ENCODE results near the gene SPATA25.
"Not testable (repeated sequence)": the region's sequence is repeated elsewhere in the genome, so short reads cannot be mapped to it uniquely, and the experiment has no call there.

Gene SPATA25

DNA sequence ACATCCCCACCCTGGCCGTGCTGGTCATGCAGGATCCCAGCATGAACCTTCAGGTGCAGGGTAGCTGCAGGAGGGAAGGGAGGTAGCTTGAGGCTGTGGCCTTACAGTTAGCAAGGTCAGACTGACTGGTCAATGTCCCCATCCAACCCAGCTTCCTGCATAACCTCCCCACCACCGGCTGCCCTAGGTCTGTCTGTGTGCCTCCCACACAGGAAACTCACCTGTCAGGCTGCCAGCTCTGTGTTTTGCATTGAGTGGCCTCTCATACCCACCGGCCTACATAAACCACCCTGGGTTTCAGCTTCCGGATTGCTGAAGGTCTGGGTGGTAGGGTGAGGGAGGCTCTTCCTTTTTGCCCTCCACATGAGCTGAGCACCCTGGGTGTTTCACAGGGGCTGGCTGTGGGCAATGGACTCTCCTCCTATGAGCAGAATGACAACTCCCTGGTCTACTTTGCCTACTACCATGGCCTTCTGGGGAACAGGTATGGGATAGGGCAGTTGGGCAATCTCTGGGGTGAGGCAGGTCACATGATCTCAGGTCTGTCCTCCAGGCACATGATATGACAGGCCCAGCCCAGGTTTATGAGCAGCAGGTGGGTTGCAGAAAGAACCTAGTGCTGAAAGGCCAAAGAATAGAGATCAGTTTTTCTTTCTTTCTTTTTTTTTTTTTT, 5.5 kb upstream of the SPATA25 start:
- DNase-seq: peak in 1 of 2 donors; percentile 24

DNA sequence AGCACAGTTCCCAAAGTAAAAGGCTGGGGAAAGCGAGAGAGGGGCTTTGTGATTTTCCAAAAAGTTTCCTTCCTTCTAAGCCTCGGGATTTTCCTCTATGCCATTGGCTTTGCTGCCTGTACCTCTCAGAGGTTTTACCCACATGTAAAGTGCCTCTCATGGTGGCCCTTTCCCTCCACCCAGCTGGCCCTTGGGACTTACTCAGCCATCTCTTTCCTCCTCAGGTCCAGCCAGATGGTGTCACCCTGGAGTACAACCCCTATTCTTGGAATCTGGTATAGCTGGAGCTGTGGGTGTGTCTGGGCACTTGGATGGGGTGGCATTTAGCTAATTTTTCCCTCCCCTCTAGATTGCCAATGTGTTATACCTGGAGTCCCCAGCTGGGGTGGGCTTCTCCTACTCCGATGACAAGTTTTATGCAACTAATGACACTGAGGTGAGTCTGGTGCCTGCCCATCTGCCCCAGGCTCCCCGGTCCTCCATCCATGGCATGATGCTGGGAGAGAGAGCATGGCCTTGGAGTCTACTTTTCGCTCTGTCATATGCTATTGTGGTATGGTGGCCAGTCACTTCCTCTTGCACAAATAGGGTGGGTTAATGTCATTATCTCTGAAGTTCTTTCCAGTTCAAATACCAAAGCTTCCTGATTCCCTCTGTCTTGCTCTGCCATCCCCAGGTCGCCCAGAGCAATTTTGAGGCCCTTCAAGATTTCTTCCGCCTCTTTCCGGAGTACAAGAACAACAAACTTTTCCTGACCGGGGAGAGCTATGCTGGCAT, 4.8 kb upstream of the SPATA25 start:
- no peak for DNase-seq

DNA sequence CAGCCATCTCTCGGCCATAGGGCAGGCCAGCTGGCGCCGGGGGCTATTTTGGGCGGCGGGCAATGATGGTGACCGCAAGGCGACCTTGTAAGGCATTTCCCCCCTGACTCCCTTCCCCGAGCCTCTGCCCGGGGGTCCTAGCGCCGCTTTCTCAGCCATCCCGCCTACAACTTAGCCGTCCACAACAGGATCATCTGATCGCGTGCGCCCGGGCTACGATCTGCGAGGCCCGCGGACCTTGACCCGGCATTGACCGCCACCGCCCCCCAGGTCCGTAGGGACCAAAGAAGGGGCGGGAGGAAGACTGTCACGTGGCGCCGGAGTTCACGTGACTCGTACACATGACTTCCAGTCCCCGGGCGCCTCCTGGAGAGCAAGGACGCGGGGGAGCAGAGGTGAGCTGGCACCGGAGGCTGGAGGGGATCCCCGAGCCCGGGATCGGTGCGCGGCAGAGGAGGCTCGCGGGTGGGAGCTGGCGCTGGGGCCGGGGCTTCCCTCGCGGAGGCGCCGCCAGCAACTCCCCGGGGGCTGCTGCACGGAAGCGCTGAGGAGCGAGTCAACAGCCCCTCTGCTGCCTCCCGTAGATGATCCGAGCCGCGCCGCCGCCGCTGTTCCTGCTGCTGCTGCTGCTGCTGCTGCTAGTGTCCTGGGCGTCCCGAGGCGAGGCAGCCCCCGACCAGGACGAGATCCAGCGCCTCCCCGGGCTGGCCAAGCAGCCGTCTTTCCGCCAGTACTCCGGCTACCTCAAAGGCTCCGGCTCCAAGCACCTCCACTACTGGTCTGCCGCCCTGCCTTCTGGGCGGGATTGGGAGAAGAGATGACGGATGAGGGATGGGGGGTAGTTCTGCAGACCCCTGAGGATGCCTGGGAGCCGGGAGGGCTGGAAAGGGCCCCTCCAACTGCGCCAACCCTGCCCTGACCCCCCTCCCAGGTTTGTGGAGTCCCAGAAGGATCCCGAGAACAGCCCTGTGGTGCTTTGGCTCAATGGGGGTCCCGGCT, 3.9 kb upstream of the SPATA25 start, which contains the start of the genes CTSA and NEURL2:
CTSA (plus strand) TSS at position 351 of the 999 bp plus-strand sequence; CDS start at position 585, 234 bp downstream.
NEURL2 (minus strand) TSS at position 224 of the 999 bp plus-strand sequence; CDS start at position 7, 217 bp downstream.
- peak; percentile 81 to 87 for DNase-seq

DNA sequence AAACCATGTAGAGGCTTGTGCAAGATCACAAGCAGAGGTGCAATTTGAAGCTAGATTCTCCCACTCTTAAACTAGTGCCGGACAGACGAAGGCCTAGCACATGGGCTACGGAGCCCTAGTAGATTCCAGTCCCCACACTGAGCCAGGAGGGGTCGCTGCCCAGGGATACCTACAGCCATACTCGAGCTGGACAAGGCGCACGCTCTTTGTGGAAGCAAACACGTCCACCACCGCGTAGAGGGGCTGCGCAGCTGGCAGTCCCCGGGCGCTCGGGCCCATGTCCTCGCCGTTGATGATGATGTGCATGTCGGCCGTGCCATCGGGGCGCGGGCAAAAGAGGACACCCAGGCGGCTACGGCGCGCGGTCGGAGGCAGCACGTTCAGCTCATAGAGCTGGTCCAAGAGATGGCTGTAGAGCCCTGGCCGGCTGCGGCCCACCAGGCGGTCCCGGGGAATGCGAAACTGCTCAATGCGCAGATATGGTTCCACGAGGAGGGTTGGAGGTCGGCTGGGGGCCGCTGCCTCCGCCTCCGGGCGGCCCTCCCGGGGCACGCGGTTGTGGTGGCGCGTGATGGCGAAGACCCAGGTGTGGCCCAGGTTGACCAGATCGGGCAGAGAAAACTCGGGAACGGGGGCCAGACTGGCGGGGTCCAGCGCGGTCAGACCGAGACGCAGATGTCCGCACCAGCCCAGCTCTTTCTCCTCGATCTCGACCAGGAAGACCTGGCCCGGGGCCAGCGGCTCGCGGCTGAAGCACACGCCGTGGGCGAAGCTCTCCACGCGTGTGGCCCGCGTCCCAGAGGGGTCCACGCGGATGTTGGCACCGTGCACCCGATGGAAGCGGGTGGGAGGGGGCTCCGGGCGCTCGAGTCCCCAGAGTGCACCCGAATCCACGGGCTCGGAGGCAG, 2.9 kb upstream of the SPATA25 start:
- DNase-seq: peak; percentile 47 to 53

DNA sequence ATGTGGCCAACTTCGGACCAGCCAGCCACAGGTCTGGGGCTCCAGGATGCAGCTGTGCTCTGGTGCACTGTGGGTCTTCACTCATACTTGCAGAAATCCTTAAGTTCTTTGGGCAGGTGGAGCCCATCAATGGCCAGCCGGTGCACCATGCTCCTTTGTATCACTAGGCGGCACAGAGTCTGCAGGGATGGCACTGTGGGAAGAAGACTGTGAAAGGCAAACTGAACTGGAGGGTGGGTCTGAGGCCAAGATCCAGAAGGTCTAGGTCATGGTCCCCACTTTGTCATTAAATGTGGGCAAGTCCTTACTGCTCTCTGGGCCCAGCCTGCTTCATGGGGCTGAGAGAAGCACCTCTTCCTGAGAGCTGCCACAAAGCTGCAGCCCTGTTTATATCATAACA, 1.3 kb upstream of the SPATA25 start:
- no peak for DNase-seq

DNA sequence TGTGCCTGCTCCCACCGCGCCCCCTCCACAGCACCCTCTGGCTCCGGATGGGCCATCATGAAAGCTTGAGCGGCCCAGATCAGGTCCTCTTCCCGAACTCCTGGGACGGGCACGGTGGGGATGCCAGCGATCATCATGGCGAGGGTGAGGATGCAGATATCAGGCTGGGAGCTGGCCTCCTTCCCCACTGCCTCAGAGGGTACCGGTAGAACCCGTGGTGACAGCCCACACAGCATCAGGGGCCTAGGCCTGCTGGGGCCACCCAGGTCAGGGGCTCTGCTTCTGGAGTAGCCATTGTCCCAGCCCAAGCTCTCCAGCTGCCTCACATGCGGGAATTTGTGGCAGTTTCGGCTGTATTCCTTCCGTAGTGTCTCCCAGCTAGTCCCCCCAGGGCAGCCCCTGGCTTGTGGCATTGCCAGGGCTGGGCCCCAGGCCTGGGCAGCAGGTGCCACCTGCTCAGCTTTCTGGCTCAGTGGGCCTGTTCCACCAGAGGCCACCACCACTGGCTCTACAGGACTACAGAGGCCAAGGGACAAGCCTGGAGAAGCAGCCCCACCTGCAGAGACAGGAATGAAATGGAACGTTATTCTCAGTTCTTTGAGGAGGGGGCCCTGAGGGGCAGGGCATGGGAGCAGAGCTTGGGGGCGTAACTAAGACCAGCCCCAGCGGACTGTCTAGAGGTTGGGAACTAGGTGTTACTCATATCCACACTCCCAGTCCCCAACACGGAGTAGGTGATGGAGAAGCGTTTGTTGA, 654 bp downstream of the SPATA25 start:
- no peak for DNase-seq

DNA sequence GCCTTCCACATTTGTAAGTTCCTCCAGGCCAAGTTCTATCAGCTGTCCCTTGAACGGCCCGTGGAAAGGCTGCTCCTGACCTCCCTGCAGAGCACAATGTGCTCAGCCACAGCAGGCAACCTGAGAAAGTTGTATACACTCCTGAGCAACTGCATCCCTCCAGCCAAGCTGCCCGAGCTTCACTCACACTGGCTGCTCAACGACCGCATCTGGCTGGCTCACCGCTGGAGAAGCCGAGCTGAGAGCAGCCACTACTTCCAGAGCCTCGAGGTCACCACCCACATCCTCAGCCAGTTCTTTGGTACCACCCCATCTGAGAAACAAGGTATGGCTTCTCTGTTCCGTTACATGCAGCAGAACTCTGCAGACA, 4.3 kb downstream of the SPATA25 start:
- no peak for DNase-seq

DNA sequence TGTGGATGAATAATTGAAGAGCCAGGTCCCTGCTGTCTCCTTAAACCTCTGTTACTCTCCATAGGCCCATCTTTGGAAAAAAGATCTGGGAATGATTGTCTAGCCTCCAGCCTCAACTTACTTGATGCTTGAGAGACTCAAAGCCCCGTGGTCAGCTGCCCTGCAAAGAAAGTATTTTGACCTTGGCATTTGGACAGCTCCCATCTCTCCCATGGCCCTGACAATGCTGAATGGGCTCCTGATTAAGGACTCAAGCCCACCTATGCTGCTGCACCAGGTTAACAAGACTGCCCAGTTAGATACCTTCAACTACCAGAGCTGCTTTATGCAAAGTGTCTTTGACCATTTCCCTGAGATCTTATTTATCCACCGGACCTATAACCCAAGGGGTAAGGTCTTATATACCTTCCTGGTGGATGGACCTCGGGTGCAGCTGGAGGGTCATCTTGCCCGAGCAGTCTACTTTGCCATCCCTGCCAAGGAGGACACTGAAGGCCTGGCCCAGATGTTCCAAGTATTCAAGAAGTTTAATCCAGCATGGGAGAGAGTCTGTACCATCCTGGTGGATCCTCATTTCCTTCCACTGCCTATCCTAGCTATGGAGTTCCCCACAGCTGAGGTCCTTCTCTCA, 4.8 kb downstream of the SPATA25 start:
- DNase-seq: no peak

DNA sequence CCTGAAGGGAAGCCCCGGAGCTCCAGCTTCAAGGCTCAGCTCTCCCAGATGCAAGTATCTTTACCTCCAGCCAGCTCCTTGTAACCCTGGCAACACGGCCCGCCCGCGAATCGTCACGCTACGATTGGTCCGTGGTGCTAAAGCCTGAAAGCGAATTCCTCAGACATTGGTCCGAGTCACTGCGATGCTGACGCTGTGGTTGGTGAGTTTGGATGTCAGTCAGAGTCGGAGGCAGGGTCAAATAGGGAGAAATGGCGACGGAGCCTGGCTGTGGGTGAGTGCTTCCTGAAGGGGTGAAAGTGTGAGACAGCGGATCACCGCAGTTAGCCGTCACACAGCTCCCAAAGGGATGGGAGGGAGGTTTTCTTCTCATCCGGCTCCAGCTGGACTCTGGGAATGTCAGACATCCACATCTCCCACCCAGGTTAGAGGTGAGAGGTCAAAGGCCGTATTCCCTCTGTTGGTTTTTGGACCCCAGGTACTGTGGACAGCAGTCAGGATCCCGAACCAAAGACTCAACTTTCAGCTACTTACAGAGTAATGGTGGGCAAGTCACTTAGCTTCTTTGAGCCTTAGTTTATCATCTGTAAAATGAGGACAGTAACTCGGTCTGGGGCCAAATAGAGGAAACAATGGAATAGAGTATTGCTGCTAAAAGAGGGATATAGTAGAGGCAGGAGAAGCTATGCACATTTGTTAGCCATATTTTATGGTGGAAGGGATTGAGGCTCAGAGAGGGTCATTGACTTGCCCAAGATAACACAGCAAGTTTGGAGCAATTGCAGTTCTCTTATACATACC, 6.2 kb downstream of the SPATA25 start, which contains the start of gene ZSWIM1:
ZSWIM1 (plus strand) TSS at position 240 of the 801 bp plus-strand sequence. CDS start 1,366 bp downstream, outside the sequence.
- DNase-seq: peak; percentile 96 to 99

DNA sequence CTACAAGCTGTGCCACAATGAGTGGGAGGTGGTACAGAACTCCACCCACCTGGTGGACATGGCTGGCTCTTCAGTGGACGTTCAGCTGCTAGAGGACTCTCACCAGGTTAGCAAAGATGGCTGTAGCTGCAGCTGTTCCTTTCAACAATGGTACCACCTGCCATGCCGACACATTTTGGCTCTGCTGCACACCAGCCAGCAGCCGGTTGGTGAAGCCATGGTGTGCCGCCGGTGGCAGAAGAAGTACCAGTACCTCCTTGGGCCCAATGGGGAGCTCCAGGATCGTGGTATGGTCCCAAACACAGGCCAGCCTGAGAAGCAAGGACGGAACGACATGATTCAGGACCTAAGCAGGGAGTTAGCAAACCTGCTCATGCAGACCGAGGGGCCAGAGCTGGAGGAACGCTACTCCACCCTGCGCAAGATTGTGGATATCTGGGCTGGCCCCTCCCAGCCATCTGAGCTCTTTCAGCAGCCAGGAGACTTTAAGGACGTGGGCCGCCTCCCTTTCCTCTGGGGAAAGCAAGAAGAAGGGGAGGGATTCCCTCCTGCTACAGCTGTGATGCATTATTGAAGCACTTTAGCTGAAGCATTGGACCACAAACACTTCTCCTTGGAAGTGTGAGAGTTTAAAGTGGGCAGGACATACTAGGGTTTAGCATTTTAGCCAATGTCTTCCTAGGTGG, 9.2 kb downstream of the SPATA25 start:
- no peak for DNase-seq

DNA sequence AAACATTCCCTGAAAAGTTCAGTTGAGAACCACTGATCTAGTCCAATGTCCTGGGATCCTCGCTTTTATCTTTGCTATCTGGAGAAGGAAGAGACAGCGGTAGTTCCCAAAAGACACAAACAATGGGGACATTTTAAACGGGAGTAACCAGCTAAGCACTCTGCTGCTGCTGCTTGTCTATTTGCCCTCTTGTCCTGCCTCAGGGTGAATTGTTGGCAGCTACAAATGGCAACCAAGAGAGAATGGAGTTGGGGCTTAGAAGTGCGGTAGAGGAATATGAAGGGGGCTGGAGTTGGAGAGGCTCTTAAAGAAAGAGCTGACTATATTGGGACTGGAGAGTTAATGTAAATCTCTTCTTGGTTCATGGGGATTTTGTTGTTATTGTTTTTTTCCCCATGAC, 12.8 kb downstream of the SPATA25 start:
- no peak for DNase-seq

DNA sequence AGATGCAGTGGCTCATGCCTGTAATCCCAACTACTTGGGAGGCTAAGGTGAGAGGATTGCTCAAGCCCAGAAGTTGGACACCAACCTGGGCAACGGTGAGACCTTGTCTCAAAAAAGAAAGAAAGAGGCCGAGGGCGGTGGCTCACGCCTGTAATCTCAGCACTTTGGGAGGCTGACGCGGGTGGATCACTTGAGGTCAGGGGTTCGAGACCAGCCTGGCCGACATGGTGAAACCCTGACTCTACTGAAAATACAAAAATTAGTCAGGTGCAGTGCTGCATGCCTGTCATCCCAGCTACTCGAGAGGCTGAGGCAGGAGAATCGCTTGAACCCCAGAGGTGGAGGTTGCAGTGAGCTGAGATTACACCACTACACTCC, 13.3 kb downstream of the SPATA25 start:
- not testable (repeated sequence) for DNase-seq

DNA sequence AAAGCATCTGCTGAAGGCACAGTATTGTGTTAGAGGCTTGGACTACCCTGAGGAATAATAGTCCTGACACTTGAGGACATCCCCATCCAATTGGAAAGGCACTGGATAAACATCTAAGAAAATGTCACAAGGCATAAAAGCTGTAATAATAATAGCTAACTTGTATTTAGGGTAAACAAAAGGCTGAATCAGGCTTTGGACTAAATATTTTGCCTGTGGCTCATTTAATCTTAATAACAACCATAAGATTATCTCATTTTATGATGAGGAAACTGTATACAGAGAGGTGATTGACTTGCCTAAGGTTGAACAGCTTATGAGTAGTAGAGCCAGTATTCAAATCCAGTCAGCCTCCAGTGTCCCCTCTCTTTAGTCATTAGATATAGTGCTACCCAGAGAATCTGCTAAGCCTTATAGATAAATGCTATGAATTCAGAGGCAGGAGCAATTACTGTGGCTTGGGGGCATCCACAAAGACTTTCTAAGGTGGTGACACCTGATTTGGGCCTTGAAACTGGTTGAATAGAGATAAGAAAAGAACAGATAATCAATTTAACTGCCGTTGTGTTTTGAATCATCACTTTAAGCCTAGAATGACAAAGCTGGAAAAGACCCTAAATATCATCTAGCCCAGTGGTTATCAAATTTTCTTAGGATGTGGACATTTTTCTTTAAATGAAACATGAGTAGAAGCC, 13.9 kb downstream of the SPATA25 start:
- DNase-seq: no peak

DNA sequence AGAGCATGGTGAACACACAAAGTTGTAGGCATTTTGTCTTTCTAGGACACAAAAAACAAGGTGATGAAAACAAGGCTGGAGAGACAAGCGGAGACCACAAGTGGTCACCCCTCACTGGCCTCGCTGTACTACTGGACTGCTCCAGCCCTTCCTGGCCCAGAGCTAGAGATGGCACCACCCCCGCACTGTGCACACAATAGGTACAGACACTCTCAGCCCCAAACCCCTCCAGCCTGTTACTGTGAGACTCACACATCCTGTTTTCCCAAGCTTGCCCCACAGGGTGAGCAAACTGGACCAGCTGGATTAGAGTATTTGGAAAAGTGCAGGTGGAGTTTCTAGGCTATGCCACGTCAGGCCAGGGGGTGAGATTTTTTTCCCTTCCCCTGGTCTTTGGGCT, 14.8 kb downstream of the SPATA25 start:
- no peak for DNase-seq

DNA sequence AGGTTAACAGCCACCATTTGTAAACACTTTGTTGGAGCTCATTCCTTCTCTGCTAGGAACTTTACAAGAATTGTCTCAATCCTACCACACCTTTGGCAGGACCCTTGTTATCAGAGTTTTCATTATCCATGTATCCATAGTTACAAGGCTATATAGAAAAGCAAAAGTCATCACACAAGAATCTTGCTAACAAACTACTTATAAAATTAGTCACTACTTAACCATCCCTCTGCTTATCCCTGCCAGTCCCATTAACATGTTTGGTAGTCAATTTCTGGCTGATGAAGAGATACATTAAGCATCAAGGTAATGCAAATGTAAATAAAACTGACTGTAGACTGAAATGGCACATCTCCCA, 19.6 kb downstream of the SPATA25 start:
- no peak for DNase-seq

DNA sequence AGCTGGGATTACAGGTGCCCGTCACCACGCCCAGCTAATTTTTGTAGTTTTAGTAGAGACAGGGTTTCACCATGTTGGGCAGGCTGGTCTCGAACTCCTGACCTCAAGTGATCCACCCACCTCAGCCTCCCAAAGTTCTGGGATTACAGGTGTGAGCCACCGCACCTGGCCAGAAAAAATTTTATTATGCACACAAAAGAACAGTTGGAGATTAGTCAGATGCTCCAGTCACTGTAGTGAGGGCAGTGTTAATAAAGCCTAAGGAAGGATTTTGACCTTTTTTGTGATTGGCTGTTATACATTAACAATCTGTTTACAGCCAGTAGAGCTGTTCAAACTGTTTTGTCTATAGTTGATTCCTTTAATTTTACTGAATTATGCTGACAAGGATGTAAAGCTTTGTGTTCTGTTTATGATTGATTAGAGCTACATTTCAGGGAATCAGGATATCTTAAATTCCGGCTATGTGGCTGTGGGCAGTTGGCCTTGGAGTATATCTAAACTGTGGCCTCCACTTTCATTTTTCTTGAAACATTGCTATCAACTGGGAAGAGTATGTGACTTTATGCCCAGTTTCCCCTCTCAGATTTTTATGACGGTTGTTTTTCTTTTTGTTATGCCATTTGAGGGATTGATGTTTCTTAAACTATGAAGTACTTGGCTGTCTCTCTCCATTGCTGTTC, 20.1 kb downstream of the SPATA25 start:
- no peak for DNase-seq

DNA sequence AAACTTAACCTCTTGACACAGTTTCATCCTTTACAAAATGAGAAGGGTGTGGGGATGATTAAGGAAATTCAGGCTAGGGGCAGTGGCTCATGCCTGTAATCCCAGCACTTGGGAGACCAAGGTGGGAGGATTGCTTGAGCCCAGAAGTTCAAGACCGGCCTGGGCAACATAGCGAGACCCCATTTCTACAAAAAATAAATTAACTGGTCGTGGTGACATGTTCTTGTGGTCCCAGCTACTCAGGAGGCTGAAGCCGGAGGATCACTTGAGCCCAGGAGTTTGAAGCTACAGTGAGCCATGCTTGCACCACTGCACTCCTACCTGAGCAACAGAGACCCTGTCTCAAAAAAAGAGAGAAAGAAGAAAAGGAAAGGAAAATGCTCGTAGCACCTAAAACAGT, 21.0 kb downstream of the SPATA25 start:
- no peak for DNase-seq
